Measurements from ENCODE around the gene RASA1.

The RASA1 gene

DNA sequence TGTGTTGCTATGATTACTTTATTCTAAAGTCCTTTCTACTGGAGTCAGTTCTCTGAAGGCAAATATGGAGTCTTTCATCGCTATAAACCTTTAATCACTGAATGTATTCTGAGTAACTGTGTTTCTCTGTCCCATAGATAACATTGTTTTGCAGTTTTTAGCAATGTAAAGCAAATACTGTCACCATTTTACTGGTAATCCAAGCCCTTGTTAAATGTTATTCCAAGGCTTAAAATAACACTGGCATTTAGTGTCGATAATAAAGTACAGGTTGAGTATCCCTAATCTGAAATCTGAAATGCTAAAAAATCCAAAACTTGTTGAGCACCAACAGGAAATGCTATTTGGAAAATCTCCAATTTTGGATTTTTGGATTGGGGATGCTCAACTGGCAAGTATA lies 120.4 kb downstream of the RASA1 start:
- no peak overlapping the region for H3K4me2 ChIP-seq (ENCODE audit: low read length)
- no peaks in the 10 kb centered on the region for H3K27me3 ChIP-seq (ENCODE audit: control insufficient read depth, low read length)
- H4K20me1 ChIP-seq (ENCODE audit: control insufficient read depth, insufficient read depth, low read depth, low read length): no peaks in the 10 kb centered on the region
- H3K27ac ChIP-seq (ENCODE audit: low read depth, low read length): no peak overlapping the region
- H3F3A ChIP-seq (ENCODE audit: control insufficient read depth, insufficient read depth): no peaks in the 10 kb centered on the region
- no peaks in the 10 kb centered on the region for H3K9me3 ChIP-seq (ENCODE audit: control insufficient read depth, insufficient read depth, low read length)
- no peaks in the 10 kb centered on the region for H3K4me1 ChIP-seq (ENCODE audit: control insufficient read depth, low read length)
- H3K79me2 ChIP-seq (ENCODE audit: control insufficient read depth, low read length): no peaks in the 10 kb centered on the region
- H3K9me2 ChIP-seq (replicated peaks; ENCODE audit: control insufficient read depth, low read length): no peaks in the 10 kb centered on the region
- TF ChIP-seq, protein P1, sequence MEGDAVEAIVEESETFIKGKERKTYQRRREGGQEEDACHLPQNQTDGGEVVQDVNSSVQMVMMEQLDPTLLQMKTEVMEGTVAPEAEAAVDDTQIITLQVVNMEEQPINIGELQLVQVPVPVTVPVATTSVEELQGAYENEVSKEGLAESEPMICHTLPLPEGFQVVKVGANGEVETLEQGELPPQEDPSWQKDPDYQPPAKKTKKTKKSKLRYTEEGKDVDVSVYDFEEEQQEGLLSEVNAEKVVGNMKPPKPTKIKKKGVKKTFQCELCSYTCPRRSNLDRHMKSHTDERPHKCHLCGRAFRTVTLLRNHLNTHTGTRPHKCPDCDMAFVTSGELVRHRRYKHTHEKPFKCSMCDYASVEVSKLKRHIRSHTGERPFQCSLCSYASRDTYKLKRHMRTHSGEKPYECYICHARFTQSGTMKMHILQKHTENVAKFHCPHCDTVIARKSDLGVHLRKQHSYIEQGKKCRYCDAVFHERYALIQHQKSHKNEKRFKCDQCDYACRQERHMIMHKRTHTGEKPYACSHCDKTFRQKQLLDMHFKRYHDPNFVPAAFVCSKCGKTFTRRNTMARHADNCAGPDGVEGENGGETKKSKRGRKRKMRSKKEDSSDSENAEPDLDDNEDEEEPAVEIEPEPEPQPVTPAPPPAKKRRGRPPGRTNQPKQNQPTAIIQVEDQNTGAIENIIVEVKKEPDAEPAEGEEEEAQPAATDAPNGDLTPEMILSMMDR (IDR thresholded peaks at IDR 0.05; ENCODE audit: low read depth, low read length, poor library complexity, severe bottlenecking): no peak
- TF ChIP-seq EZH2phosphoT487 (IDR thresholded peaks at IDR 0.05; ENCODE audit: borderline replicate concordance, low read length): no peak
- H3K4me3 ChIP-seq (ENCODE audit: low read length): no peak overlapping the region
- peaks cover 88% of the 10 kb centered on the region for H3K36me3 ChIP-seq (ENCODE audit: control insufficient read depth, low read length)

DNA sequence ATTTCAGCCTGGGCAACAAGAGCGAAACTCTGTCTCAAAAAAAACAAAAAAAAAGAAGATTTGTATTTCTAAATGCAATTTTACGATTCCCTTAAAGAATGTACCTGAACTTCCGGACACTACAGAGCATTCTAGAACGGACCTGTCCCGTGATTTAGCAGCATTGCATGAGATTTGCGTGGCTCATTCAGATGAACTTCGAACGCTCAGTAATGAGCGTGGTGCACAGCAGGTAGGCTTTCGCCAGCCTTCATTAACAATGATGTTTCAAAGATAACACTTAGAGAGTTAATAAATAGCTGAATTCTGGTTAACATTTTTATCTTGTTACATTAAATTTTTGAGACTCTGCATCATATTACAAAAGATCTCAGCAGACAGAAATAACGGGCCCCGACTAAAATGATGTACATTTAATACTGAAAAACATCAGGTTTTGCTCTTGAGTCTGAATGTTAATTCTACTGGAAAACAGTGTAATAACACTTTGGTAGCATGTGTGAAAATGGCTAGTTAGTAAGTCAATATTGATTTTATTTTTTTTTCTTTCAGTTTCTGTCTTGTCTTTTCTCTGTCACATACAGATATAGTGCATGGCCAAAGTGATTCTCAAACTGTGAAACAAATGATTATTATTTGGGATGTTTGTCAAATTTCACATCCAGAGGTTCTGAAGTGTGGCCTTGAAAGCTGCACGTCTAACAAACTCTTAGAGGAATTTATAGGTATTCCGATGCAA lies 121.8 kb downstream of the RASA1 start:
- H3K9me3 ChIP-seq (ENCODE audit: control insufficient read depth, insufficient read depth, low read length): no peaks in the 10 kb centered on the region
- no peak overlapping the region for H3K27ac ChIP-seq (ENCODE audit: low read depth, low read length)
- H3K79me2 ChIP-seq (ENCODE audit: control insufficient read depth, low read length): no peaks in the 10 kb centered on the region
- no peaks in the 10 kb centered on the region for H3K27me3 ChIP-seq (ENCODE audit: control insufficient read depth, low read length)
- TF ChIP-seq, protein P1 (IDR thresholded peaks at IDR 0.05; ENCODE audit: low read depth, low read length, poor library complexity, severe bottlenecking): no peak
- TF ChIP-seq EZH2phosphoT487 (IDR thresholded peaks at IDR 0.05; ENCODE audit: borderline replicate concordance, low read length): no peak
- no peaks in the 10 kb centered on the region for H3F3A ChIP-seq (ENCODE audit: control insufficient read depth, insufficient read depth)
- no peak overlapping the region for H3K4me3 ChIP-seq (ENCODE audit: low read length)
- peaks cover 96% of the 10 kb centered on the region for H3K36me3 ChIP-seq (ENCODE audit: control insufficient read depth, low read length)
- H3K4me1 ChIP-seq (ENCODE audit: control insufficient read depth, low read length): no peaks in the 10 kb centered on the region
- no peaks in the 10 kb centered on the region for H3K9me2 ChIP-seq (replicated peaks; ENCODE audit: control insufficient read depth, low read length)
- H4K20me1 ChIP-seq (ENCODE audit: control insufficient read depth, insufficient read depth, low read depth, low read length): no peaks in the 10 kb centered on the region
- H3K4me2 ChIP-seq (ENCODE audit: low read length): no peak overlapping the region

DNA sequence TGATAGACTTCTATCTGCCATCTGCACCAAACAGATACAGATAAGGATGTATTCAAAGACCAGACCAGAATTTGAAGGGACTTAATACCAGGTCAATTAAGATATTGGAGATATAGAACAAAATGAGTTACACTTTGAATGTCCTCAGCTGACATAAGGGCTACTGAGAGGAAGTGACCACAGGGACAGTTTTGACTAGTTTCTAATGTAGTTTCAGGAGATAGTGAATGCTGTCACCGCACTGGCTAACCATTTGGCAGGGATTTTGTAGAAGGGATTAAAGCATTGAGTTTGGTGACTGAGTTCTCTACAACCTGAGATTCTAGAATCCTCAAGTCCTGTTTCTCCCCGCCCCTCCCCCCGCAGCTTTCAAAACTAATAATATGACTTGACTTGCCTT lies 122.4 kb downstream of the RASA1 start:
- H3K36me3 ChIP-seq (ENCODE audit: control insufficient read depth, low read length): peaks cover 97% of the 10 kb centered on the region
- no peaks in the 10 kb centered on the region for H3K79me2 ChIP-seq (ENCODE audit: control insufficient read depth, low read length)
- no peak for TF ChIP-seq EZH2phosphoT487 (IDR thresholded peaks at IDR 0.05; ENCODE audit: borderline replicate concordance, low read length)
- TF ChIP-seq, protein P1 (IDR thresholded peaks at IDR 0.05; ENCODE audit: low read depth, low read length, poor library complexity, severe bottlenecking): no peak
- H3K27me3 ChIP-seq (ENCODE audit: control insufficient read depth, low read length): no peaks in the 10 kb centered on the region
- H3F3A ChIP-seq (ENCODE audit: control insufficient read depth, insufficient read depth): no peaks in the 10 kb centered on the region
- no peaks in the 10 kb centered on the region for H3K9me3 ChIP-seq (ENCODE audit: control insufficient read depth, insufficient read depth, low read length)
- no peak overlapping the region for H3K4me3 ChIP-seq (ENCODE audit: low read length)
- no peaks in the 10 kb centered on the region for H4K20me1 ChIP-seq (ENCODE audit: control insufficient read depth, insufficient read depth, low read depth, low read length)
- H3K27ac ChIP-seq (ENCODE audit: low read depth, low read length): no peak overlapping the region
- H3K9me2 ChIP-seq (replicated peaks; ENCODE audit: control insufficient read depth, low read length): no peaks in the 10 kb centered on the region
- H3K4me1 ChIP-seq (ENCODE audit: control insufficient read depth, low read length): no peaks in the 10 kb centered on the region
- H3K4me2 ChIP-seq (ENCODE audit: low read length): no peak overlapping the region

Measured in DOHH2 (cell line).